SW 1271 (cell line): ENCODE data around the gene CLEC6A.
"Not testable (repeated sequence)": the region's sequence is repeated elsewhere in the genome, so short reads cannot be mapped to it uniquely, and the experiment has no call there.

Source experiments
- DNase-seq, 2 experiments: peaks; one replicate each; lab custom pipeline; 2025; lab: John Stamatoyannopoulos, UW

CLEC6A gene

GRCh38 chr12:8455727-8456360, at the start of gene CLEC6A:
Gene CLEC6A (plus strand): TSS chr12:8455962. CDS start chr12:8456112, 150 bp downstream.
- no peak for DNase-seq

GRCh38 chr12:8419576-8419975, 36.2 kb upstream of the CLEC6A start:
- DNase-seq = not testable (repeated sequence)

GRCh38 chr12:8420506-8420905, 35.3 kb upstream of the CLEC6A start:
- no peak for DNase-seq

GRCh38 chr12:8444536-8445278, 11.1 kb upstream of the CLEC6A start:
- not testable (repeated sequence) for DNase-seq

GRCh38 chr12:8445731-8446130, 10.0 kb upstream of the CLEC6A start:
- no peak for DNase-seq

- DNase-seq = no peak
Measured at GRCh38 chr12:8446642-8447547, 8.9 kb upstream of the CLEC6A start.

- DNase-seq = no peak
Measured at GRCh38 chr12:8449355-8449859, 6.4 kb upstream of the CLEC6A start.

GRCh38 chr12:8452036-8452435, 3.7 kb upstream of the CLEC6A start:
- DNase-seq = no peak

- no peak for DNase-seq
Measured at GRCh38 chr12:8453021-8453513, 2.7 kb upstream of the CLEC6A start.

- no peak for DNase-seq
Measured at GRCh38 chr12:8453796-8454195, 2.0 kb upstream of the CLEC6A start.

GRCh38 chr12:8455271-8455670, 491 bp upstream of the CLEC6A start:
- no peak for DNase-seq

GRCh38 chr12:8461426-8461825, 5.7 kb downstream of the CLEC6A start:
- DNase-seq = no peak

- DNase-seq = no peak
Measured at GRCh38 chr12:8465301-8465996, 9.7 kb downstream of the CLEC6A start.

GRCh38 chr12:8466241-8466640, 10.5 kb downstream of the CLEC6A start:
- DNase-seq = no peak

GRCh38 chr12:8471090-8471489, 15.3 kb downstream of the CLEC6A start:
- no peak for DNase-seq

- no peak for DNase-seq
Measured at GRCh38 chr12:8475508-8476203, 19.9 kb downstream of the CLEC6A start.

- no peak for DNase-seq
Measured at GRCh38 chr12:8482571-8483061, 26.9 kb downstream of the CLEC6A start.

GRCh38 chr12:8483079-8483478, 27.3 kb downstream of the CLEC6A start:
- no peak for DNase-seq

- DNase-seq = no peak
Measured at GRCh38 chr12:8491646-8492530, 36.1 kb downstream of the CLEC6A start.

GRCh38 chr12:8493084-8493483, 37.3 kb downstream of the CLEC6A start:
- DNase-seq = no peak
